ENCODE measurements around the gene SLC7A1.

DNA sequence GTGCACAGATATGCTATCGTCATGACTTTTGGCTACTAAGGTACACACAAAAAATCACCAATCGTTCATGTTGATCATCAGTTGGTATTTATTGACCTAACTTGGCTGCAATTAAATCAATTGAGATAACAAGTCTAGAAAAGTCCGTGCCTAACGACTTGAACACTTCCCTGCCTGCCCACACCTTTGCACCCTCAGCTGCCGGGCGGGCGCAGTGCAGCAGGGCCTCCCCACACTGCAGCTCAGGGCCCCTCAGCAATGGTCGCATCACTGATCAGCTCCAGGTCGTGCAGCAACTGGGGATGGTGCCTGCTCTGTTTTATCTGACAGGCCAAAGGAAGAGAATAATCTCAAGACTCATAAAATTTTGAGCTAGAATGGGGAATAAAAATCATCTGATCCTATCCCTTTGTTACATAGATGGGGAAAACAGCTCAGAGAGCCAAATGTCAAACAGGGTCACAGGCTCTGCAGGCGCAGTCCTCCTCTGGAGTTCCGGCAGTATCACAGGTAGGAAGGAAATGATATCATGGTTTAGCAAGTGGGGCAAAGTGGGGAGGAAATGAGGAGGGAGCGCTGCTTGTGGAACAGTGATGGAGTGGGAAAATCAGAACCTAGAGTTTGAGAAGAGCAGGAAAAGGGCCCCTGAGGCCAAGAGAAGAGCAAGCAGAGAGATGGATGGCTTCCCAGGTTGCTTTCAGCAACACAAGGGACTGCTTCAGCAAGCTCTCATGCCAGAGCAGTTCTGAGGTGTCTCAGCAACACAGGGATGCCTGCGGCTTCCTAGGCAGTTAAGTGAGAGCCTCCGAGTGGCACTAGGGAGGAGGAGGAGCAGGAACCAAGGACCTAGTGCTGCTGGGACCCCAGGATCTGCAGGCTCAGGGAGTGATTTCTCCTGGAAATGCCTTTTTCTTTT, 57.5 kb downstream of the SLC7A1 start:
- TF ChIP-seq CTCF (conservative IDR thresholded peaks at IDR 0.05; ENCODE audit: low read depth in 2 of 2) (no peak), CREB1 (CRISPR knock-in tag; IDR thresholded peaks at IDR 0.05; ENCODE audit: low read depth) (no peak), EZH2phosphoT487 (IDR thresholded peaks at IDR 0.05; ENCODE audit: unreplicated experiment) (no peak), ZNF462 (CRISPR knock-in tag; IDR thresholded peaks at IDR 0.05) (no peak)
